ENCODE results near the gene EFCAB14. TPM values are rescaled to one million over a fixed set of nuclear protein-coding genes. Genes with fewer than 3 reads are reported as not detected.

Gene EFCAB14
- total RNA-seq, 1 donor from 2014 or later: 44.7 TPM

GRCh38 chr1:46718340-46718726 is 581 bp downstream of the EFCAB14 start:
- peak overlapping the region; percentile 44 for H2AFZ ChIP-seq (replicated peaks)
- H3K27ac ChIP-seq: no peak overlapping the region
- peak overlapping the region; percentile 98 for H3K4me3 Mint-ChIP-seq

GRCh38 chr1:46717654-46718053 is 1.3 kb downstream of the EFCAB14 start:
- no peak for DNase-seq (ENCODE audit: low spot score)
- H3F3A ChIP-seq (ENCODE audit: low read depth): peaks cover 7% of the 10 kb centered on the region

More at GRCh38 chr1:46718340-46718726, 581 bp downstream of the EFCAB14 start:
- H3K79me2 ChIP-seq (ENCODE audit: low read depth): peaks cover 26% of the 10 kb centered on the region
- H3K36me3 ChIP-seq: peaks cover 1% of the 10 kb centered on the region
- Mint-ChIP-seq H3K4me1 (peaks cover 29% of the 10 kb centered on the region), H3K9me3 (no peaks in the 10 kb centered on the region), H3K27ac (peak overlapping the region; percentile 80), H3K36me3 (peaks cover 2% of the 10 kb centered on the region), H3K27me3 (ENCODE audit: insufficient read depth, low read depth) (peaks cover 5% of the 10 kb centered on the region)
- H3K4me2 ChIP-seq: peak overlapping the region; percentile 95
- DNase-seq (ENCODE audit: low spot score): no peak
- TF ChIP-seq EZH2phosphoT487 (IDR thresholded peaks at IDR 0.05): no peak
- peaks cover 18% of the 10 kb centered on the region for H3K4me1 ChIP-seq
- no peaks in the 10 kb centered on the region for H3K27me3 ChIP-seq
- peak overlapping the region; percentile 84 for H3K9ac ChIP-seq
- peaks cover 7% of the 10 kb centered on the region for H3F3A ChIP-seq (ENCODE audit: low read depth)
- peaks cover 24% of the 10 kb centered on the region for H4K20me1 ChIP-seq (ENCODE audit: low read depth)
- H3K9me3 ChIP-seq (ENCODE audit: low read depth): no peaks in the 10 kb centered on the region
- peak overlapping the region; percentile 95 for H3K4me3 ChIP-seq

GRCh38 chr1:46714976-46715375 is 3.9 kb downstream of the EFCAB14 start:
- Histone ChIP-seq H3K9me3 (ENCODE audit: low read depth) (no peaks in the 10 kb centered on the region), H2AFZ (replicated peaks) (no peak overlapping the region), H3K27ac (no peak overlapping the region), H3K4me1 (peaks cover 18% of the 10 kb centered on the region), H3K79me2 (ENCODE audit: low read depth) (peaks cover 26% of the 10 kb centered on the region), H3K36me3 (peaks cover 9% of the 10 kb centered on the region), H3K9ac (no peak overlapping the region), H3K27me3 (no peaks in the 10 kb centered on the region), H3K4me2 (no peak overlapping the region), H4K20me1 (ENCODE audit: low read depth) (peaks cover 29% of the 10 kb centered on the region), H3K4me3 (no peak overlapping the region), H3F3A (ENCODE audit: low read depth) (peaks cover 7% of the 10 kb centered on the region)
- peaks cover 5% of the 10 kb centered on the region for H3K27me3 Mint-ChIP-seq (ENCODE audit: insufficient read depth, low read depth)
- no peaks in the 10 kb centered on the region for H3K9me3 Mint-ChIP-seq
- peaks cover 2% of the 10 kb centered on the region for H3K36me3 Mint-ChIP-seq
- H3K4me1 Mint-ChIP-seq: peaks cover 29% of the 10 kb centered on the region
- TF ChIP-seq CTCF (IDR thresholded peaks at IDR 0.05) (no peak), EZH2 (IDR thresholded peaks at IDR 0.05) (no peak), EZH2phosphoT487 (IDR thresholded peaks at IDR 0.05) (no peak)
- DNase-seq (ENCODE audit: low spot score): no peak
- no peak overlapping the region for H3K4me3 Mint-ChIP-seq
- no peak overlapping the region for H3K27ac Mint-ChIP-seq

More at GRCh38 chr1:46717654-46718053, 1.3 kb downstream of the EFCAB14 start:
- H2AFZ ChIP-seq (replicated peaks): no peak overlapping the region
- peak overlapping the region; percentile 84 for H3K9ac ChIP-seq
- TF ChIP-seq CTCF (IDR thresholded peaks at IDR 0.05) (no peak), EZH2 (IDR thresholded peaks at IDR 0.05) (no peak), EZH2phosphoT487 (IDR thresholded peaks at IDR 0.05) (no peak)
- no peak overlapping the region for H3K27ac ChIP-seq
- peaks cover 4% of the 10 kb centered on the region for H3K36me3 ChIP-seq
- peaks cover 26% of the 10 kb centered on the region for H3K79me2 ChIP-seq (ENCODE audit: low read depth)
- Mint-ChIP-seq H3K4me1 (peaks cover 29% of the 10 kb centered on the region), H3K27me3 (ENCODE audit: insufficient read depth, low read depth) (peaks cover 5% of the 10 kb centered on the region), H3K36me3 (peaks cover 2% of the 10 kb centered on the region), H3K27ac (peak overlapping the region; percentile 80), H3K4me3 (peak overlapping the region; percentile 98), H3K9me3 (no peaks in the 10 kb centered on the region)
- no peaks in the 10 kb centered on the region for H3K9me3 ChIP-seq (ENCODE audit: low read depth)
- peak overlapping the region; percentile 95 for H3K4me2 ChIP-seq
- peak overlapping the region; percentile 95 for H3K4me3 ChIP-seq
- H4K20me1 ChIP-seq (ENCODE audit: low read depth): peaks cover 29% of the 10 kb centered on the region
- H3K27me3 ChIP-seq: no peaks in the 10 kb centered on the region
- H3K4me1 ChIP-seq: peaks cover 18% of the 10 kb centered on the region

GRCh38 chr1:46708121-46708520 is 10.8 kb downstream of the EFCAB14 start:
- no peak overlapping the region for H3K9ac ChIP-seq
- no peaks in the 10 kb centered on the region for H3F3A ChIP-seq (ENCODE audit: low read depth)
- H3K4me1 ChIP-seq: no peaks in the 10 kb centered on the region
- no peaks in the 10 kb centered on the region for H3K27me3 ChIP-seq
- no peaks in the 10 kb centered on the region for H3K9me3 ChIP-seq (ENCODE audit: low read depth)
- peaks cover 12% of the 10 kb centered on the region for H4K20me1 ChIP-seq (ENCODE audit: low read depth)
- Mint-ChIP-seq H3K9me3 (no peaks in the 10 kb centered on the region), H3K36me3 (peaks cover 12% of the 10 kb centered on the region), H3K27ac (no peak overlapping the region), H3K4me1 (no peaks in the 10 kb centered on the region), H3K27me3 (ENCODE audit: insufficient read depth, low read depth) (no peaks in the 10 kb centered on the region), H3K4me3 (no peak overlapping the region)
- no peak overlapping the region for H3K27ac ChIP-seq
- H3K79me2 ChIP-seq (ENCODE audit: low read depth): no peaks in the 10 kb centered on the region
- no peak for DNase-seq (ENCODE audit: low spot score)
- H3K4me2 ChIP-seq: no peak overlapping the region
- TF ChIP-seq EZH2 (IDR thresholded peaks at IDR 0.05) (no peak), CTCF (IDR thresholded peaks at IDR 0.05) (no peak), EZH2phosphoT487 (IDR thresholded peaks at IDR 0.05) (no peak)
- peaks cover 12% of the 10 kb centered on the region for H3K36me3 ChIP-seq
- H3K4me3 ChIP-seq: no peak overlapping the region
- H2AFZ ChIP-seq (replicated peaks): no peak overlapping the region
